ENCODE measurements around the gene LRRC23. TPM values are rescaled to one million over a fixed set of nuclear protein-coding genes. Genes with fewer than 3 reads are reported as not detected.

LRRC23 gene
- total and polyA plus RNA-seq, 2 of the 13 experiments (the other 11 are each of a cell fraction or from before 2014, with no cell fraction given): 6.0 to 7.8 TPM

DNA sequence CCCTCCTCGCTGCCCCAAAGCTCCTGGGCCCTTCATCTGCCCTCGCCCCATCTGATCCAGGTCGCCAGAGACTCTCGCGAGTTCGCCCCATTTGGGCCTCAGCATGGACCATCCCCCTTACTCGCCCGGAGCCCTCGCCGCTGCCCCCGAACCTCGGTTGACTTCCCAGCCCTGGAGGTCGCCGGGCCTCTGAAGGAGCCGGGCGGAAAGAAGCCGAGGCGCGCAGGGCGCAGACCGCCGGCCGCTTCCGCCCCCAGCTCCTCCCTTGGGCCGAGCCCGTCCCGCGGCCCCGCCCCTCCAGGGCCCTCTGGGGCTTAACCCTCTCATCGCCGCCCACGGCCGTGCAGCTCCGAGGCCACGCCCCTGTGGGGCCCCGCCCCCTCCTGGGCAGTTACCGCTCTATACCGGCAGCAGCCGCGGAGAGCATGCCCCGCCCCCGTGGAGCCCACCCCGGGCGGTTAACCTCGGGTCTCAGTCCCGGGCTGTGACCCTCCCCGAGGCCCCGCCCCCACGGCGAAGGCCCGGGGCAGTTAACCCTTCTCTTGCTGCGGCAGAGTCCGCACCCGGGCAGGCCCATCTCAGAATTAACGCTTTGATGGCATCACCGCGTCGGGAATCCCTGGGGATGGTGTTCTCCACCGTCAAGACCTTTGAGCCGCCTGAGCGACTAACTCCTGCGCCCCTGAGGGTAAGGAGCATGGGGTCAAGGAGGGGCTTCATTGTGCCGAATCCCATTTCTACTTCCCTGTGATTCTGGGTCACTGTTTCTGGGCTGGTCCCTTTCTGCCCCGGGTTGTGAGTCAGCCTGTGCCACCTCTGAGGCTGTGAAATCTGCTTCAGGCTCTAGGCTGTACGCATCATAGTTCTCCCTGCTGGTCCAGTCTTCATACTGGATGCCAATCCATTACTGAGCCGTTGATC lies 31.3 kb upstream of the LRRC23 start, which contains the start of gene SPSB2 (continued):
- TF ChIP-seq KMT2B (CRISPR knock-in tag; IDR thresholded peaks at IDR 0.05): 0 out of 2 replicates have a peak, but pooled peaks have one; percentile 58
- TF ChIP-seq REPIN1 (CRISPR knock-in tag; IDR thresholded peaks at IDR 0.05; ENCODE audit: borderline replicate concordance, low read depth): peak; percentile 76
- peak; percentile 54; the same call in 1 of the 2 replicates for TF ChIP-seq GATAD1 (CRISPR knock-in tag; IDR thresholded peaks at IDR 0.05)
- TF ChIP-seq, protein P1, sequence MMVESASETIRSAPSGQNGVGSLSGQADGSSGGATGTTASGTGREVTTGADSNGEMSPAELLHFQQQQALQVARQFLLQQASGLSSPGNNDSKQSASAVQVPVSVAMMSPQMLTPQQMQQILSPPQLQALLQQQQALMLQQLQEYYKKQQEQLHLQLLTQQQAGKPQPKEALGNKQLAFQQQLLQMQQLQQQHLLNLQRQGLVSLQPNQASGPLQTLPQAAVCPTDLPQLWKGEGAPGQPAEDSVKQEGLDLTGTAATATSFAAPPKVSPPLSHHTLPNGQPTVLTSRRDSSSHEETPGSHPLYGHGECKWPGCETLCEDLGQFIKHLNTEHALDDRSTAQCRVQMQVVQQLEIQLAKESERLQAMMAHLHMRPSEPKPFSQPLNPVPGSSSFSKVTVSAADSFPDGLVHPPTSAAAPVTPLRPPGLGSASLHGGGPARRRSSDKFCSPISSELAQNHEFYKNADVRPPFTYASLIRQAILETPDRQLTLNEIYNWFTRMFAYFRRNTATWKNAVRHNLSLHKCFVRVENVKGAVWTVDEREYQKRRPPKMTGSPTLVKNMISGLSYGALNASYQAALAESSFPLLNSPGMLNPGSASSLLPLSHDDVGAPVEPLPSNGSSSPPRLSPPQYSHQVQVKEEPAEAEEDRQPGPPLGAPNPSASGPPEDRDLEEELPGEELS (CRISPR knock-in tag; IDR thresholded peaks at IDR 0.05): no peak
- TF ChIP-seq RXRA (CRISPR knock-in tag; IDR thresholded peaks at IDR 0.05): peak; percentile 82
- TF ChIP-seq, protein P2, sequence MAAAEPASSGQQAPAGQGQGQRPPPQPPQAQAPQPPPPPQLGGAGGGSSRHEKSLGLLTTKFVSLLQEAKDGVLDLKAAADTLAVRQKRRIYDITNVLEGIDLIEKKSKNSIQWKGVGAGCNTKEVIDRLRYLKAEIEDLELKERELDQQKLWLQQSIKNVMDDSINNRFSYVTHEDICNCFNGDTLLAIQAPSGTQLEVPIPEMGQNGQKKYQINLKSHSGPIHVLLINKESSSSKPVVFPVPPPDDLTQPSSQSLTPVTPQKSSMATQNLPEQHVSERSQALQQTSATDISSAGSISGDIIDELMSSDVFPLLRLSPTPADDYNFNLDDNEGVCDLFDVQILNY (CRISPR knock-in tag; conservative IDR thresholded peaks at IDR 0.05): no peak; the same call in 1 of the 2 replicates
- TF ChIP-seq FOXJ3 (CRISPR knock-in tag; IDR thresholded peaks at IDR 0.05; ENCODE audit: borderline replicate concordance): no peak
- no peak for TF ChIP-seq RAD51 (IDR thresholded peaks at IDR 0.05; ENCODE audit: borderline replicate concordance)
- no peak for TF ChIP-seq RFXANK (CRISPR knock-in tag; IDR thresholded peaks at IDR 0.05)
- TF ChIP-seq ZNF333 (CRISPR knock-in tag; IDR thresholded peaks at IDR 0.05; ENCODE audit: borderline replicate concordance): no peak
- TF ChIP-seq ZNF720 (CRISPR knock-in tag; IDR thresholded peaks at IDR 0.05): no peak
- TF ChIP-seq NFE2L1 (CRISPR knock-in tag; IDR thresholded peaks at IDR 0.05; ENCODE audit: borderline replicate concordance): no peak
- TF ChIP-seq, protein P3, sequence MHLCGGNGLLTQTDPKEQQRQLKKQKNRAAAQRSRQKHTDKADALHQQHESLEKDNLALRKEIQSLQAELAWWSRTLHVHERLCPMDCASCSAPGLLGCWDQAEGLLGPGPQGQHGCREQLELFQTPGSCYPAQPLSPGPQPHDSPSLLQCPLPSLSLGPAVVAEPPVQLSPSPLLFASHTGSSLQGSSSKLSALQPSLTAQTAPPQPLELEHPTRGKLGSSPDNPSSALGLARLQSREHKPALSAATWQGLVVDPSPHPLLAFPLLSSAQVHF (CRISPR knock-in tag; IDR thresholded peaks at IDR 0.05): no peak
- TF ChIP-seq DNMT1 (CRISPR knock-in tag; IDR thresholded peaks at IDR 0.05): no peak
- no peak for TF ChIP-seq RFX3 (CRISPR knock-in tag; IDR thresholded peaks at IDR 0.05)
- TF ChIP-seq KAT2B (IDR thresholded peaks at IDR 0.05; ENCODE audit: borderline replicate concordance, low read depth, low read length): no peak
- TF ChIP-seq, protein P4, sequence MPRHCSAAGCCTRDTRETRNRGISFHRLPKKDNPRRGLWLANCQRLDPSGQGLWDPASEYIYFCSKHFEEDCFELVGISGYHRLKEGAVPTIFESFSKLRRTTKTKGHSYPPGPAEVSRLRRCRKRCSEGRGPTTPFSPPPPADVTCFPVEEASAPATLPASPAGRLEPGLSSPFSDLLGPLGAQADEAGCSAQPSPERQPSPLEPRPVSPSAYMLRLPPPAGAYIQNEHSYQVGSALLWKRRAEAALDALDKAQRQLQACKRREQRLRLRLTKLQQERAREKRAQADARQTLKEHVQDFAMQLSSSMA (CRISPR knock-in tag; IDR thresholded peaks at IDR 0.05): no peak
- no peak for TF ChIP-seq SMYD3 (CRISPR knock-in tag; IDR thresholded peaks at IDR 0.05)
- no peak for TF ChIP-seq PLRG1 (conservative IDR thresholded peaks at IDR 0.05)
- TF ChIP-seq ZNF20 (CRISPR knock-in tag; IDR thresholded peaks at IDR 0.05): no peak
- TF ChIP-seq, protein P5, sequence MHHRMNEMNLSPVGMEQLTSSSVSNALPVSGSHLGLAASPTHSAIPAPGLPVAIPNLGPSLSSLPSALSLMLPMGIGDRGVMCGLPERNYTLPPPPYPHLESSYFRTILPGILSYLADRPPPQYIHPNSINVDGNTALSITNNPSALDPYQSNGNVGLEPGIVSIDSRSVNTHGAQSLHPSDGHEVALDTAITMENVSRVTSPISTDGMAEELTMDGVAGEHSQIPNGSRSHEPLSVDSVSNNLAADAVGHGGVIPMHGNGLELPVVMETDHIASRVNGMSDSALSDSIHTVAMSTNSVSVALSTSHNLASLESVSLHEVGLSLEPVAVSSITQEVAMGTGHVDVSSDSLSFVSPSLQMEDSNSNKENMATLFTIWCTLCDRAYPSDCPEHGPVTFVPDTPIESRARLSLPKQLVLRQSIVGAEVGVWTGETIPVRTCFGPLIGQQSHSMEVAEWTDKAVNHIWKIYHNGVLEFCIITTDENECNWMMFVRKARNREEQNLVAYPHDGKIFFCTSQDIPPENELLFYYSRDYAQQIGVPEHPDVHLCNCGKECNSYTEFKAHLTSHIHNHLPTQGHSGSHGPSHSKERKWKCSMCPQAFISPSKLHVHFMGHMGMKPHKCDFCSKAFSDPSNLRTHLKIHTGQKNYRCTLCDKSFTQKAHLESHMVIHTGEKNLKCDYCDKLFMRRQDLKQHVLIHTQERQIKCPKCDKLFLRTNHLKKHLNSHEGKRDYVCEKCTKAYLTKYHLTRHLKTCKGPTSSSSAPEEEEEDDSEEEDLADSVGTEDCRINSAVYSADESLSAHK (CRISPR knock-in tag; IDR thresholded peaks at IDR 0.05; ENCODE audit: borderline replicate concordance): no peak
- TF ChIP-seq POLR2AphosphoS5 (IDR thresholded peaks at IDR 0.05; ENCODE audit: low read depth, low read length): peak; percentile 61
- TF ChIP-seq HNF4A (CRISPR knock-in tag; IDR thresholded peaks at IDR 0.05): no peak; the same call in 1 of the 2 replicates
- TF ChIP-seq MED8 (CRISPR knock-in tag; IDR thresholded peaks at IDR 0.05; ENCODE audit: insufficient replicate concordance): peak; percentile 13
- TF ChIP-seq ZNF879 (CRISPR knock-in tag; IDR thresholded peaks at IDR 0.05): no peak
